ENCODE measurements around the gene RNF217. TPM values are rescaled to one million over a fixed set of nuclear protein-coding genes. Genes with fewer than 3 reads are reported as not detected.

The RNF217 gene
- total RNA-seq, 3 donors from 2014 or later (not counting 1 experiment from before 2014, with no cell fraction given) = 3.3 to 9.5 (median 4.4) TPM

- Histone ChIP-seq H3K9me3 (ENCODE audit: control insufficient read depth, insufficient read depth, low read length) (no peaks in the 10 kb centered on the region), H3K27ac (ENCODE audit: low read length) (no peak overlapping the region), H3K27me3 (ENCODE audit: control insufficient read depth, insufficient read depth, low read length) (no peaks in the 10 kb centered on the region), H3K36me3 (ENCODE audit: control insufficient read depth, insufficient read depth, low read length) (no peaks in the 10 kb centered on the region), H3K4me1 (ENCODE audit: control insufficient read depth, insufficient read depth, low read length) (no peaks in the 10 kb centered on the region), H3K4me3 (ENCODE audit: low read length) (no peak overlapping the region)
- Mint-ChIP-seq H3K4me1 (peaks cover 0 to 7% of the 10 kb centered on the region in 2 donors), H3K4me3 (no peak overlapping the region), H3K9me3 (no peaks in the 10 kb centered on the region), H3K27me3 (ENCODE audit: low read depth in 2 of 2) (peaks cover 0 to under 1% of the 10 kb centered on the region in 2 donors), H3K27ac (no peak overlapping the region), H3K36me3 (no peaks in the 10 kb centered on the region)
- no CpG with 5 or more reads among the region's 1 CpG for WGBS (ENCODE audit: insufficient coverage)
- intact Hi-C loops (cut with micrococcal nuclease) = no loop called here
- no peak for DNase-seq
- TF ChIP-seq, protein P1, sequence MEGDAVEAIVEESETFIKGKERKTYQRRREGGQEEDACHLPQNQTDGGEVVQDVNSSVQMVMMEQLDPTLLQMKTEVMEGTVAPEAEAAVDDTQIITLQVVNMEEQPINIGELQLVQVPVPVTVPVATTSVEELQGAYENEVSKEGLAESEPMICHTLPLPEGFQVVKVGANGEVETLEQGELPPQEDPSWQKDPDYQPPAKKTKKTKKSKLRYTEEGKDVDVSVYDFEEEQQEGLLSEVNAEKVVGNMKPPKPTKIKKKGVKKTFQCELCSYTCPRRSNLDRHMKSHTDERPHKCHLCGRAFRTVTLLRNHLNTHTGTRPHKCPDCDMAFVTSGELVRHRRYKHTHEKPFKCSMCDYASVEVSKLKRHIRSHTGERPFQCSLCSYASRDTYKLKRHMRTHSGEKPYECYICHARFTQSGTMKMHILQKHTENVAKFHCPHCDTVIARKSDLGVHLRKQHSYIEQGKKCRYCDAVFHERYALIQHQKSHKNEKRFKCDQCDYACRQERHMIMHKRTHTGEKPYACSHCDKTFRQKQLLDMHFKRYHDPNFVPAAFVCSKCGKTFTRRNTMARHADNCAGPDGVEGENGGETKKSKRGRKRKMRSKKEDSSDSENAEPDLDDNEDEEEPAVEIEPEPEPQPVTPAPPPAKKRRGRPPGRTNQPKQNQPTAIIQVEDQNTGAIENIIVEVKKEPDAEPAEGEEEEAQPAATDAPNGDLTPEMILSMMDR (IDR thresholded peaks at IDR 0.05) = no peak
- ATAC-seq = no peak
These were observed 22.6 kb downstream of the RNF217 start for GRCh38 chr6:124984668-124985338.

GRCh38 chr6:124986164-124986563 lies 23.9 kb downstream of the RNF217 start:
- no peak overlapping the region for H3K4me3 ChIP-seq (ENCODE audit: low read length)
- TF ChIP-seq, protein P1 (IDR thresholded peaks at IDR 0.05) = no peak
- ATAC-seq (no peak), DNase-seq (no peak)
- peaks cover 0 to 6% of the 10 kb centered on the region in 2 donors for H3K27me3 Mint-ChIP-seq (ENCODE audit: low read depth in 2 of 2)
- no peaks in the 10 kb centered on the region for H3K9me3 ChIP-seq (ENCODE audit: control insufficient read depth, insufficient read depth, low read length)
- no peak overlapping the region for H3K4me3 Mint-ChIP-seq
- H3K36me3 ChIP-seq (ENCODE audit: control insufficient read depth, insufficient read depth, low read length) = no peaks in the 10 kb centered on the region
- H3K27ac Mint-ChIP-seq = no peak overlapping the region
- intact Hi-C loops (cut with micrococcal nuclease) = no loop called here
- no peaks in the 10 kb centered on the region for H3K9me3 Mint-ChIP-seq
- no peak overlapping the region for H3K27ac ChIP-seq (ENCODE audit: low read length)
- H3K4me1 Mint-ChIP-seq = peaks cover 0 to 7% of the 10 kb centered on the region in 2 donors
- no peaks in the 10 kb centered on the region for H3K4me1 ChIP-seq (ENCODE audit: control insufficient read depth, insufficient read depth, low read length)
- no peaks in the 10 kb centered on the region for H3K36me3 Mint-ChIP-seq
- H3K27me3 ChIP-seq (ENCODE audit: control insufficient read depth, insufficient read depth, low read length) = no peaks in the 10 kb centered on the region

GRCh38 chr6:124987291-124987690 lies 25.1 kb downstream of the RNF217 start:
- no peaks in the 10 kb centered on the region for H3K9me3 Mint-ChIP-seq
- Histone ChIP-seq H3K27me3 (ENCODE audit: control insufficient read depth, insufficient read depth, low read length) (no peaks in the 10 kb centered on the region), H3K27ac (ENCODE audit: low read length) (no peak overlapping the region), H3K4me3 (ENCODE audit: low read length) (no peak overlapping the region), H3K9me3 (ENCODE audit: control insufficient read depth, insufficient read depth, low read length) (no peaks in the 10 kb centered on the region), H3K4me1 (ENCODE audit: control insufficient read depth, insufficient read depth, low read length) (no peaks in the 10 kb centered on the region), H3K36me3 (ENCODE audit: control insufficient read depth, insufficient read depth, low read length) (no peaks in the 10 kb centered on the region)
- peaks cover 0 to 7% of the 10 kb centered on the region in 2 donors for H3K27me3 Mint-ChIP-seq (ENCODE audit: low read depth in 2 of 2)
- WGBS (ENCODE audit: insufficient coverage) = 76% methylated on average over 1 of the region's 1 CpG
- DNase-seq (no peak), ATAC-seq (no peak)
- H3K4me1 Mint-ChIP-seq = peaks cover 0 to 7% of the 10 kb centered on the region in 2 donors
- H3K4me3 Mint-ChIP-seq = no peak overlapping the region
- TF ChIP-seq, protein P1 (IDR thresholded peaks at IDR 0.05) = no peak
- no peak overlapping the region for H3K27ac Mint-ChIP-seq
- intact Hi-C loops (cut with micrococcal nuclease) = no loop called here
- no peaks in the 10 kb centered on the region for H3K36me3 Mint-ChIP-seq
